GM12865 (cell line): ENCODE measurements around the gene UNC119.
A peak's percentile ranks its signal among the peaks of the same experiment; 100 is the strongest.

ENCODE experiments used
- DNase-seq: peaks from one replicate; pipeline ENCODE4 v3.0.0; 2010; ENCODE audit warnings: low read depth
- H3K4me3 ChIP-seq: 2 replicates; pipeline ENCODE4 v1.5.1; 2011; ENCODE audit warnings: mild to moderate bottlenecking, low read depth, low read length, control low read depth
- TF ChIP-seq, protein P1 (sequence below): IDR thresholded peaks from 2 replicates; pipeline ENCODE4 v1.5.1; 2011; ENCODE audit warnings: low read length, control low read depth, low read depth, inconsistent platforms; ENCODE audit not compliant: insufficient read depth; ENCODE audit errors: missing control alignments

Gene UNC119

GRCh38 chr17:28549236-28550132 is 2.9 kb downstream of the UNC119 start:
- H3K4me3 ChIP-seq: peak overlapping the region; percentile 70
- peak; percentile 89 for DNase-seq
- TF ChIP-seq, protein P1, sequence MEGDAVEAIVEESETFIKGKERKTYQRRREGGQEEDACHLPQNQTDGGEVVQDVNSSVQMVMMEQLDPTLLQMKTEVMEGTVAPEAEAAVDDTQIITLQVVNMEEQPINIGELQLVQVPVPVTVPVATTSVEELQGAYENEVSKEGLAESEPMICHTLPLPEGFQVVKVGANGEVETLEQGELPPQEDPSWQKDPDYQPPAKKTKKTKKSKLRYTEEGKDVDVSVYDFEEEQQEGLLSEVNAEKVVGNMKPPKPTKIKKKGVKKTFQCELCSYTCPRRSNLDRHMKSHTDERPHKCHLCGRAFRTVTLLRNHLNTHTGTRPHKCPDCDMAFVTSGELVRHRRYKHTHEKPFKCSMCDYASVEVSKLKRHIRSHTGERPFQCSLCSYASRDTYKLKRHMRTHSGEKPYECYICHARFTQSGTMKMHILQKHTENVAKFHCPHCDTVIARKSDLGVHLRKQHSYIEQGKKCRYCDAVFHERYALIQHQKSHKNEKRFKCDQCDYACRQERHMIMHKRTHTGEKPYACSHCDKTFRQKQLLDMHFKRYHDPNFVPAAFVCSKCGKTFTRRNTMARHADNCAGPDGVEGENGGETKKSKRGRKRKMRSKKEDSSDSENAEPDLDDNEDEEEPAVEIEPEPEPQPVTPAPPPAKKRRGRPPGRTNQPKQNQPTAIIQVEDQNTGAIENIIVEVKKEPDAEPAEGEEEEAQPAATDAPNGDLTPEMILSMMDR: peak; percentile 24

DNA sequence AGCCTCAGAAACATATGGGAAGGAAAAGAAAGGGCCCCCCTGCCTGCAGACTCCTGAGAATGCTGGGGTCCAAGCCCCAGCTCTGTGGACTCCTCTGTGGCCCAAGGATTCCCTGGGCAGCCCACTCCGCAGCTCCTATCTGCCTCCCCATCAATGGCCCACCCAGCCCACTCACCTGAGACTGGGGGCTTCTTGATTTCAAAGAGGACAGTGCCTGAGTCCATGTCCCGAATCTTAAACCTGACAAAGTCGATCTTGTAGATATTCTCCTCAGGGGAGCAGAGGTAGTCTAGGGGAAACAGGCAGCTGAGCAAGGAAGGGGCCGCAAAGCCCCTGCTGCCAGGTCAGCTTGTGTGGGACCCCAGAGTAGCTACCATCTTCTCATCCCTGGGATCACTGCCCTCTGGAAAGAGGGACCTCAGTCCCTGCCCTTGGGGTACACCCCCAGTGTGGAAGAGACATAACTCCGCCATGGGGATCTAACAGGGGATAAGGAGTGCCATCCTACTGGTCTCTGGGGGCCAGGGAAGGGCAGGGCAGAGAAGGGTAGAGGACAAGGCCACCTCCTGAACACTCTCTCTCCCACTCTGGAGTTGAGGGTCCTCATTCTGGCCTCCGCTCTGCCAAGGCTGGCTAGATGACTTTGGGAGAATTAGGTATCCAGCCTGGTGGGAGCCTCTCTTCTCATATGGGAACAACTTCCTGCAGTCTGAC is 3.9 kb downstream of the UNC119 start:
- TF ChIP-seq, protein P1: no peak
- H3K4me3 ChIP-seq: no peak overlapping the region
- DNase-seq: no peak

DNA sequence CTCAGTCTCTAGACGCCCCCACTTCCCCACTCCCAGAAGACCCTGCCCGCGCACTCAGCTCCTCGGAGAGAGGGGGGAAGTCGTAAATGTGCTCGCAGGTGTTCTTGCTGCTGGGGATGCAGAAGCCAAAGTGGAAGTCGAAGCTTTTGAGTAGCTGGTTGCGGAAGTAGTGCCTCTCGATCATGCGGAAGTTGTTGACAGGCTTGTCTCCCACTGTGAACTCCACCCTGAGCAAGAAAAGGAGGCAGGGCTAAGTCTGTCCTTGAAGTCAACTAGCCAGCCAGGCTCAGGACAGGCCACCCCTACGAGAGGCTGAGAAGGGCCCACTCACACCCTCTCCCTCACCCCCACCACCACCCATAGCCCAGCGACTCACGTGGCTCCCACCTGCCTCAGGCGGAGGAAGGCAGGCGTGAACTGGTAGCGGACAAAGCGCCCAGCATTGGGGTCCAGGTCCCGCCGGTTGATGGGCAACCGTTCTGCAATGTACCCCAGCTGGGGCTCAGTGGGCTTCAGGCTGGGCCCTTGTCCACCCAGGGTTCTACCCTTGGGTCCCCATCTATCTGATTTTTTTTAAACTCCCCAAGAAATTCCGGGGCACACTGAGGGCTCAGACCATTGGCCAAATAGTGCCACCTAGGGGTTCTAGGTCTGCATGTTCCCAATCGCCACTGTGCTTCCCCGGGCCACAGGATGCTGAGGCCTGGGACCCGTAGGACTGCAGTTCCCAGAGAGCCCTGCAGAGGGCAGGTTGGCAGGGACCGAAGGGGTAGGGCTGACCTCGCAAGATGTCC is 4.6 kb downstream of the UNC119 start:
- TF ChIP-seq, protein P1: peak; percentile 95
- peak; percentile 91 for DNase-seq
- H3K4me3 ChIP-seq: peak overlapping the region; percentile 21

DNA sequence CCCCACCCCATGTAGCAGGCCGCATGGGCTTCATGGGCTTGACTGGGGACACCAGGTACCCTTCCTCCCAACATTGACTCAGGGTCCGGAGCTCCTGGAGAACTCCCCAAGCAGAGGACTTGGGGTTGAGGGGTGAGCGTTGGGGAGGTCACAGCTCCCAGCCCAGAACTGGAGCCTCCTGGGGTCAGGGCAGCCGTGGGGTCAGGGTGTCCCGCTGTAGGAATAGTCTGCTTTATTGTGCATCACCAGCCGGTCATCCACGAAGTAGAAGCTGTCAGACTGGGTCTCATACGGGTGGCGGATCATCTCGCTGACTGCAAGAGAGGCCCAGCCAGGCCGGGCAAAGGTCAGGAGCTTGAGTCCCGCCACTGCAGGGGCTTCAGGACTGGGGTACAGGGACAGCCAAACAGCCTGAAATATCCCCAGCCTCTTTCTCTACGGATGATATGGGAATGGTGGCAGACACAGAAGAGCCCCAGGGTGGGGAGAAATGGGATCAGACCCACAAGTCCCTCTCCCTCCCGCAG is 5.3 kb downstream of the UNC119 start:
- H3K4me3 ChIP-seq: no peak overlapping the region
- no peak for DNase-seq
- TF ChIP-seq, protein P1: no peak

GRCh38 chr17:28545787-28546415 is 6.5 kb downstream of the UNC119 start:
- no peak for DNase-seq
- TF ChIP-seq, protein P1: no peak
- no peak overlapping the region for H3K4me3 ChIP-seq

DNA sequence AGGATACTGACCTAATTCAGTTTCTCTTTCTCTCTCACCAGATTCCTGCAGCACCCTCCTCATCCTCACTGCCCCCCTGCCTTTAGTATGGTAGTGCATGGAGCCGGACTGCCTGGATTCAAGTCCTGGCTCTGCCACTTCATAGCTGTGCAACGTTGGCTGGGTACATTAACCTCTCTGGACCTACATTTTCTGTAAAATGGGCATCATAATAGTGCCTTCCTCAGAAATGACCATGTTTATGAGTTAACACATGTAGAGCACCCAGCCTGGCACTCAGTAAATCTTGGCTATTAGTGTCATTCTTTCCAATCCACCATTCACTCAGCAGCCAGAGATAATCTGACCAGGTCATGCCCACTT is 7.3 kb downstream of the UNC119 start:
- TF ChIP-seq, protein P1: no peak
- DNase-seq: no peak
- no peak overlapping the region for H3K4me3 ChIP-seq
